T-helper 1 cell (primary cell): ENCODE results near the gene RAD51B.
A peak's percentile ranks its signal among the peaks of the same experiment; 100 is the strongest.

Source experiments
- DNase-seq, 5 donors: peaks; one replicate each; pipeline ENCODE4 v3.0.0-alpha.2; 2012 to 2020

The RAD51B gene

DNA sequence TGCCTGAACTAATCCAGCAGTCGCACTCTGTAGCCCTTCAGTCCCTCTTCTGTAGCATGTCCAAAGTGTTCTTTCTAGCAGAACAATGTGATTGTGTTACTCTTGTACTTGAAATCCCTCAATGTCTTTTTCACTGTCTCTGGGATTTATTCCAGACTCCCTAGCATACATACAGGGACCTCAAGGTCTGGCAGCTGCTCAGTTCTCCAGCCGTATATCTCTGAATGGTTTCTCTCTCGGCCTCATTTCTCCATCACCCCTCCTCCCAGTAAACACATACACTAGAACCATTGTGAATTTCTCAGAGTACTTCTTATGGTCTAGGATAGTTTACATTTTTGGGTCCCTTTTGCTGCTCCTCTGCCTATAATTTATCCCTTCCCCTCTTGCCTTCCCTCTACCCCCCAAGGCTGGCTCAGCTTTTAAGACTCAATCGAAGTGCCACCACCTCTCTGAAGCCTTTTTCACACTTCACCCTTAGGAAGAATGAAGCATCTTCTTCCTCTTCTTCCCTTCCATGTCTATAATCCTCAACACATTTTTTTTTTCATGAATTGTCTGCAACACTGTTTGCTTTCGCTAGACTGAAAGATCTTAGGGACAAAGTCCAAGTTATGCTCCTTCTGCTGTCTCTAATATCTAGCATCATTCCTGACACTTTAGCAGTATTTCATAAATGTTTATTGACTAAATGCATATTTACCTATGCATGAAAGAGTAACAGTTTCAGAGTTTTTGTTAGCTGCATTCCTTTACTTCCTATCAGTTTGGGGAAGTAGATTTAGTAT is 527.2 kb downstream of the RAD51B start:
- DNase-seq = no peak

DNA sequence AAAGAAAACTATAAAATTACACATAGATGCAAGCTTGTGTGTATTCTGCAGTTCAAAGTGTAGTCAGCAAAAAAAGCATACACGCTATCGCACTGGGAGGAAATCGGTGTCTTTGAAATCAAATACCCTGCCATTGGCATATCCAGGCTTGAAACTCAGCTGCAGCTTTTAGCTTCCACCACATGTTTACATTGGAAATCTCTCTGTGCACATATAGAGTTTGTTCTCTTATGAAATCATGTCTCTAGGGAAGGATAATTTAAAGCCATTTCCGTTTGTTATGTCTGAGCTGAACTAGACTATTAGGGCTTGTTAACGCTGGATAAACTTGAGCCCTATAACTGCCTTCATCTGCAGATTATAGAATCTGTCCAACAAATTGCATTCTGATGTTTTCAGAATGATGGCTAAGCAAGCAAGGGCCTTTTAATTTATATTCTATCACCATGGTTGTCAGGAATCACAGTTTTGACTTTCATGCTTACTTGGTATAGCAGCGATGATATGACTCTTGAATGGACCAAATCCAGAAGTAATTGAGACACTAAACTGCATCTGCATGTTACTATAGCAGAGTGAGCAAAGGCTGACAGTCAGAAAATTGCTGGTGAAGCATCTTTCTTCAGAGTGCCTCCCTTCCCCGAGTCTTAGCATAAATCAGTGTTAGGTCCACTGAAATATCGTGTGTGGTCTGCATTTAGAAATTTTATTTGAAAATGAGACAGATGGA is 530.5 kb downstream of the RAD51B start:
- no peak for DNase-seq

DNA sequence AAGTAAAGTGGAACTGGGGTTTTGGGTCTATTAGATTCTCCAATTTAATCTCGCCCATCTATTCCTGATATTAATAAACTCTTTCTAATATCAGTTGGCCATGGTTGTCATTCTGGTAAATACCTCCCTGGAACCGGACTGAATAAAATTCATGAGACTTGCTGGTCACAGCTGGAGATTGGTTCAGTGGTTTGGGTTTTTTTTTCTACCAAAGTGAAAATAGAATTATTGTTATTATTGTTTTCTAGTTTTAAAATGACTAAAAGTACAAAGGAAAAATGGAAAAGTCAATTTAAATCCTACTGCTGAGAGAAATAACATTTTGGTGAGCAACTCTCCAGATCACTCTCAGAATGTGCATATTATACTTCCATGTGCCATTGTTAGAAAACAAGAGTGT is 535.8 kb downstream of the RAD51B start:
- DNase-seq = no peak

DNA sequence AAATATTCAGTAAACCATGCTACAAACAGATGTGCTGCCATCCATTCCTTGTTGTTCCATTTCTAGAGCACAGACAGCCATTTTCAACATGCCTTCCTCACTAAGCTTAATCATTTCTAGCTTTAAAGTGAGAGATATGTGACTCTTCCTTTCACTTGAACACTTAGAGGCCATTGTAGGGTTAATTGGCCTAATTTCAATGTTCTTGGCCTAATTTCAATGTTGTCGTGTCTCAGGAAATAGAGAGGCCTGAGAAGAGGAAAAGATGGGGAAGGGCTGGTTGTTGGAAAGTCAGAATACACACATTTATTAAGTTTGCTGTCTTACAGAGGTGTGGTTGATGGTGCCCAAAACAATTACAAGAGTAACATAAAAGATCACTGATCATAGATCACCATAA is 538.2 kb downstream of the RAD51B start:
- no peak for DNase-seq

DNA sequence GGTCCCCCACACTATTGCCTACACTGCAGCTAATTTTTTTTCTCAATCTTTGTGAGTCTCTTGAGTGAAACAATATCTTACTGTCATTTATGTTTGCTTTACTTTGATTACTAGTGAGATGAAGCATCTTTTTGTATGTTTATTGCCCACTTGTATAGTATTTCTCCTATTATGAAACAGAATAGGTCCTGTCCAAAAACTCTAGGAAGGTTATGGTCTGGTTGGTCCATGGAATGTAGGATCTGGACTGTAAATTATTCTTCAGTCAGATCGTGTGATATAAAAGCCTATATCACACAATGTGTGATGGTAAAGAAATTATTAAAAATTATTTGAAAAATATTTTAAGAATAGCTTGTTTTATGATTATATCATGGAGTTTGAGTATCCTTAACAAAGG is 538.9 kb downstream of the RAD51B start:
- DNase-seq = no peak

DNA sequence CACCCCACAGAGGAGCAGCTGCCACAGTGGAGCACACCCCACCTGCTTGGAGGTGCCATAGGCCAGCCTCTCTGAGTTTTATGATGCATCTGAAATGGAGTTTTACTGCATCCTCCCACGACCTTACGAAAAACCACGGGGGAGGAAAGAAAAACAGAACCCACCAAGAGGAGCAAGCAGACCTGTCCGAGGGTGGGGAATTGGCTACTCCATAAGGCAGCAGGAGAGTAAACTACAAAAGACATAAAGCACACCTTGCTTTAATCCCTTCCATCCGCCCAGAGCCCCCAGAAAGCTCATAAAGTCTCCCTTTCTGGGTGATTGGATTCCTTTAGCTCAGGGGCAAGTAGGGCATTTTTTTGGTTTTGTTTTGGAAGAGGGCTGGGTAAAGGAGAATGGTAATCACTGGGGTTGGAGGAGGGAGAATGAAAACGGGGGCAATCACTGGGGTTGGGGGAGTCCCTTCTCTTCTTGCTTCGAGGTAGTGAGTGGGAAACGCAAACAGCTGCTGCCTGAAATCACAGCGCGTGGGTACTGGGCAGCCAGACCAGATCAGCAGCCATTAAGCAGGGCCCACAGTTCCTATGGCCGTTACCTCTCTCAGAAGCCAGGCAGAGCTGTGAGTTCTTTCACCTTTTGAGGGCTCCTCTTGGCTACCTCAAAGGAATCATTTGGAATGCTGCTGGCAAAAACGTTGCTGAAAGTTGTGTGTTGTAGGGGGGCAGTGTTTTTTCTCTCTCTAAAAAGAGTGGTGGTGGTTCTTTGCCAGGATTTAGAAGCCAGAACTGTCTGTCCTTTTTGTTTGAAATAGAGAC is 539.6 kb downstream of the RAD51B start:
- no peak for DNase-seq

DNA sequence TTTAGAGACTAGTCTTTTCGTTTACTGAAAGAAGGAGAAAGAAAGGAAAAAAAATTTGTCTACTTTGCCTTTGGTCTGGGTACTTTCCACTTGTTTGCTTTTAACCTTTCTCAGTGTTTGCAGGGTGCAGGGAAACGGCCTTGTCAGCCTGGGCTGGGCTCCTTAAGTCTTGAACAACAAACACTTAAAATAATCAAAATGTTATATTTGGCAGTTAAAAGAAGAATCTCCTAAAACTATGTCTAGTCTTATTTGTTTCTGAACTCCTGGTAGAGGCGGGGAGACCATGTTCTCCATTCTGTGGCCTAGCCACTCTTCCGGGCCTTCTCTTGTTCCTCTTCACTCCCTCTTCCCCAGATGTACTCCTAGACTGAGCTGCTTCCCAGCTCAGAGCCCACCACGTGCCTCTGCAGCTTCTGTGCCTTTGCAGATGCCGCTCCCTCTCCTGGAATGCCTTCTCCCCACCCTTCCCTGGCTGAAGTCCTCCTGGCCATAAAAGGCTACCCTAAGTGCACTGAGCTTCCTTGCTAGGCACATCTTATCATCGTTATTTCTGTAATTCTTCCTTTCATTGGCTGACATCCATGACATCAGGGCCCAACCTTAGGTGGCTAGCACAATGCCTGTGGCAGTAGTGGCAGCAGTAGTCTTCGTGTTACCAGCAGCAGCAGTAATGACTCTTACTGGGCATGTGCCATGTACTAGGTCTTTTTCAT is 540.4 kb downstream of the RAD51B start:
- no peak for DNase-seq

DNA sequence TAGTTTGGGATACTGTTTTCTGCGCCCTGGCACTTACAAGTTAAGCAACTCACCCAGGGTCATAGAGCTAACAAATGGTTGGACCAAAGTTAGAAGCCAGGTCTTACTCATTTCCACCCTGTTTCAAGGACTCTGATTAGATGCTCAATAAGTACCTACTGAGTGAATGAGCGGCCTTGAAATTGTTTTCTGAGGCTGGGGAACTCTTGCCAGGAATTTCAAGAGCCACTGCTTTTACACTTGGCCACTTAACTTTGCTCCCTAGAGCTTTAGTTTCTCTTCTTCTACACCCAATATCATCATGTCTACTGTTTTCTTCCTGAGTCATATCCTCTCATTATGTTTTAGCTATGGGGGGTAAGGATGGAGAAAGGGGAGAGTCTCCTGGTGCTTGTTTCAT is 541.7 kb downstream of the RAD51B start:
- DNase-seq = no peak

DNA sequence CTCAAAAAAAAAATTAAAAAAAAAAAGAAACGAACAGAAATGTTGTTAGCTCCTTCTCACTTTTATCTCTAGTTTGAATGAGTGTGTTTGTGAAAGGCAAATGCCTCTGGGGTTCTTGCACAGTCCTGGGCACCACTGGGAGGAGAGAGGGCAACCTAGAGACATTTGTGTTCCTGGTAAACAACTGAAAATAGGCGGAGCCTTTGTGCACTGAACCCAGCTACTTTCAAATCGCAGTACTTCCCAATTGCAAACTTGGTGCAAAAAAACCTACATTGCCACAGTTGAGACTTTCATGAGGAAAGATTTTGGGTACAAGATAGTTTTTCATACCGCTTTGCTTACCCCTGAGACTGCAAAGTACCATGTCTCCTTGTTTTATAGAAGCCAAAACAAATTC is 543.3 kb downstream of the RAD51B start:
- DNase-seq = no peak

DNA sequence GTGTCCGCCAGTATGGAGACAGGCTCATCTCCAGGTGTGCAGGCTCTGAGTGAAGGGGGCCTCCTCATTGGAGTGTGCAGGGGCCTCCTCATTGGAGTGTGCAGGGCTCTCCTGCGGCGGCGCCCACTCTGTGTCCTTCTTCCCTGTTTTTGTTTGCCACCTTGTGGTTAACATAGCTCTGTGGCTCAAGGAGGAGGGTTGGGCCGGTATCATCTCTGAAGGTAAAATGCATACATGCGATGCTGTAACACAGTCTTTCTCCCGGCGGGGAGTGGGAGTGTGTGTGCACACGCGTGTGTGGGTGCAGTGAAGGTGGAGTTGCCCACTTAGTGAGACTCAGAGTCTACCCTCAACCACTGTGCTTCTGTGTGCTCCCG is 543.9 kb downstream of the RAD51B start:
- no peak for DNase-seq

DNA sequence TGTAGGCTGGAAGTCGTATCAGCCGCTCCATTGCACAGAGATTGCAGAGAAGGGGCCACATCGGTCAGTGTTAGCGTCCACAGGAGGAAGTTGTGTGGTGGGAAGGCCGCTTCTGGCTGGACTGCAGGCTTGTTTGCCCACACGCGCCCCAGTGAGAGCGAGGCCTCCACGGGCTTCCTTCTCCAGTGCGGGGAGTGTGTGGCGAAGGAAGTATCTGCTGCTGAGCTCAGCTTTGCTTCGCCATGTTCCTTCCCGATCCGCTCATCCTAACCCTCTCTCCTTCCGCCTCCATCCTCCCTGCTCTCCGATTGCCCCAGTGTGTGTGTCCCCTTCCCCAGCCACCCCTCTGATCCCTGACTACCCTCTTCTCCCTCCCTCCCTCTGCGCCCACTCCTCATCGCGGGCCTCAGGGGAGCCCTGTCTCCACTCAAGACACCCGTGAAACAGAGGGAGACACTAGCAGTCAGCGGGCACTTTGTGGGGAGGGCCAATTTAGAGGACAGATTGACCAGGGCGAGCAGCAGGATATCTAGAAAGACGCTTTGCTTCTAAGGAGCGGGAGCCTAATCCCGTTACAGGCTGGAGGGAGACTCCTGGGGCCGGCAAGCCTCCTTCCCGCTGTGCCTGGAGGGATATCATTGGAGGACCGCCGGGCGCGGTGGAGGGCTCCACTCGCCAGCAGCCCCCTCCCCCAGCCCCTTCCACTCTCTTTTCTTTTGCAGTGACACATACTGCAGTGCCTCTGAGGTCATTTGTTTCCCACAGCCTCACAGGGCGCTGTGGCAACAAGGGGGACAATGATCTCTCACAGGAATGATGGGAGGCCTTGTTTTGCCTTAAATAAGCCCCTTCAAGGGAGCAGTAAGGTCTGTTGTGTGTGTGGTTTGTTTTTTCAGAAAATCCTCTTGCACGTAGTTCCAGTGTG is 544.5 kb downstream of the RAD51B start:
- no peak for DNase-seq

DNA sequence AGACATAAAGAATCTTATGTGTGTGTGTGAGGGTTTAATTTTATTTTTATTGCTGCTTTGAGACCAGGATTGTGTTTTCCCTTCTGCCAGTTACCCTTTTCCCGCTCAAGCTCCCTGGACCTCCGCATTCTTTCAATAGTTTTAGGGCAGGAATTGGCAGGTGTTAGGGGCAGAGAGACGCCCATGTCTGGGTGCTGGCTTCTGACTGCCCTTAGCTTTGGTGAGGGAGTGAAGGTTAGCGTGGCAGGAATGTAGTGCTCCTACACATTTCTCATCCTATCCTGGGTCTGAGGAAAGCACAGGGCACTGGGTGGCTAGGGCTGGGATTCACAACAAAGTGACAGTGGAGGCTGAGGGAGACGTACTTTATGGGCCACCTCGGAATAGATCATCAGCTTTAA is 545.2 kb downstream of the RAD51B start:
- DNase-seq = no peak

DNA sequence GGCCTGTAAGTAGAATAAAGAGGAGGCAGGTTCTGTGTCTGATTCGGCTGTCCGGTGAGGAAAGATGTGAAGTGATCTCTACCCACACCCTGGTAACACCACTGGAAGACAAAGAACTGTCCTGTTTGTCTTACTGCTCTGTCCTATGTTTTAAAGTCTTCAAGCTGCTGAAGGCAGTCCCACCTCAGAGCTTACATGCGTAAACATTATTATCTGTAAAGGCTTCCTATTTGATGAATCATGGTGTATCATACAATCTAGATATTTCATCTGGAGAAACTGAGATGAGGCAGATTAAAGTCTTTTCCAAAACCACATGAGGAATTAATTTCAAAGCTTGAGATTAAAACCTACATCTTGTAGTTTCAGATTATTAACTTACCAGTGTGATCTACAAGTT is 545.6 kb downstream of the RAD51B start:
- no peak for DNase-seq

DNA sequence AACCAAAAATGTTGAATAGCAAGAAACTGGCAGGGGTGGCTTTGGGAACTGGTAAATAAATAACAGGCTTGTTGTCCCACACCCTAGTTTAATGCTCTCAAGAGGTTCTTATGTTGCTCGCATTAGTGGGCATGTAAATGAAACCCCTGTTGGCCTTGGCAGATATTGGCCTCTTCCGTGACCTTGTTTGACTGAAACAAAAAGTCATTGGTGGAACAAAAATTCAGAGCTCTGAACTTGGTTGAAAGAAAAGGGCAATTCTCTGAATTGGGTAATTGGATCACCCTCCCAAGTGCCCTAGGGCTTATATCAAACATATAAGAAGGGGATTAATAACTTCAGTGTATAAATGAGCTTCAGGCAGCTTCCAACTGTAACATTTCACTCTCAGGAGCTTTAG is 547.1 kb downstream of the RAD51B start:
- no peak for DNase-seq

DNA sequence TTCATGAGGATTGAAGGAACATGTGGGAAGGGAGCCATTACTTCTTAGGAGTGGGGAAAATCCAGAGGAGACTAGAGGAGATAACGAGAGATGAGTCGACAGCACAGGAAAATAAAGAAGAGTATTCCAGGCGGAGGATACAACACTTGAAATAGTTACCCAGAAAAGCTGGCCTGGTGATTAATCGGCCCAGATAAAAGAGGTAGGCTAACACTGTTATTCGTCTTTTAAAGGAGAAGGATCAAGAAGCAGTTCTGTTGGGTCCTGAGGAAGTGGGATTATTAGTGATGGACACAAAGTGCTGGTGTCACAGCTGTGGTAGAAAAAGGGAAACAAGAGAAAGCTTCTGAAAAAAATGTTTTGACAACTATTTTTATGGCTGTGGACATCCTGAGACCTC is 548.0 kb downstream of the RAD51B start:
- DNase-seq = no peak

DNA sequence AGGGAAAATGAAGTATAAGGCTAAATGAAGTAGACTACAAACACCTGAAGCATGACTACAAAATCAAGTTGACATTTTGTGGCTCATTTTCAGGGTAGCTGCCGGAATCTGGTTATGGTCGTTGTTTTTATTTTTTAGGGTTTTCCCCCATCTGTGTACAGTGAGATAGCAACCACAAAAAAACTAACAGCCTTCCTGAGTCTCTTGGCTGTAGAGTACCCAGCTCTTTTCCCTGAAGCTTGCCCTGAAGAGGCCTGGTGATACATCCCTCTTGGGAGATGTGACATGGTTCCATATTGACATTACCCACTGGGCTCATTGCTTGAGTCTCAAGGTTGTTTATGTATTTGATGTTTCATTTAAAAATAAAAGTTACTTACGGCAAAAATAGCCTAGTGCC is 549.3 kb downstream of the RAD51B start:
- DNase-seq = peak in 1 of 5 donors; percentile 7

DNA sequence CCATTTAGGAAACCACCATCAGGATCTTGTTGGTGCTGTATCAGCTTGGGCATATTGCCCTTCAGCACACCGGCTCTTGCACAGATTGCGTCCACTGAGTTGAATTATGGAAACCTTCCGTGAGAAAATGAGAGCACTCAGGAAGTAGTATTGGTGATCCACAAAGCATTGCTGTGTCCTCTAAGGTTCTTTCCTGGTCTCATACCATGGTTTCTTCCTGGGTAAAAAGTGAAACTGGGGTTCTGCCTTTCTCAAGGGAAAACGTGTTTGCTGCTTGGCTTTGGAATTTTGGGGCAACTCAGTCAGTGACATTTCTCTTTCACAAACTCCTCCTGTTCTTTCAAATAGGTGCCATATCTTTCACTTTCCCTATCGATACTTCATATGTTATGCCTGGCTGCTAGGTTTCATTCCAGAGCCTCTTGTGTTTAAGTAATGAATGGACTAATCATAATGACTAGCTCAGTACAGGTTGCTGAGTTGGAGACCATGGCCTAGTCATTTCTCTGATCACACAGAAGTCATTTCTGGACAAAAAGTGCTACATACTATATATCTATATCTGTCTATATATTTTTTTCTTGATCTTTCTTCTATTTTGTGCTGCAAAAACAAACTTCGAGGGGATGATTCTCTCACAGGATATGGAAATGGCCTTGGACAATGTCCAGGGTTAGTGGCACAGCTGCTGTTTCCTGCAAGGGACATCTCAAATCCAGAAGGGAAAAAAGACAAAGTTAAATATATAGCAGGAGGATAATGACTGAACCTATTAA is 549.9 kb downstream of the RAD51B start:
- DNase-seq = peak in 1 of 5 donors; percentile 22

DNA sequence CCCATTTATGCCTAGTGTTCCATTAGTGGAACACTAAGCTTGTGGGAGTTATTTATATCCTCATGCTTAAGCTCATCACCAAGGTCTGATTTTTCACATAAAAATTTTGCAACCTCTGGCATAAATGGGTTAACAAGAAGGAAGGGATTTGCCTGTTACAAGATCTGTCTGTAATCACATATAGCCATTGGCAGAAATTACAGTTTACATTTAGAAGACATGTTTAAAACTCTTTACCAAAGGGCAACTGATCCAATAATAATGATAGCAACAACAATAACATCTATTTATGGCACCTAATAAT is 550.4 kb downstream of the RAD51B start:
- DNase-seq = no peak

DNA sequence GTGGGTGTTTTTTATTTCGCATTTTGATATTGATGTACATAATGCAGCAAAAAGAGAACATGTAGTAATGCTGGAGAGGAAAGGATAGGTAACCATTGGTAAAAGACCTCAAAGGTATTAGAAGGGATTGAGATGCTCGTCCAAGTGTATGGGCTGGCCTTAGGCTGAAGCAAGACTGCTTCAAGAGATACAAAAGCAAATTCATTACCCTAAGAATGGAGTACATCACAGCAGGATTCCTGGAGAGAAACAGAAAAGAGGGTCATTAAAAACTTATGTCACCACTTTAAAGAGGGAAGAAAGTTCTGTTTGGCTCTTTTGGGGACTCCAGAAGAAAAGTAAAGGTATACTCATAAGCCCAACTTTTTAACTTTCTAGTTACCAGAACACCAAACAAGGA is 552.8 kb downstream of the RAD51B start:
- no peak for DNase-seq

DNA sequence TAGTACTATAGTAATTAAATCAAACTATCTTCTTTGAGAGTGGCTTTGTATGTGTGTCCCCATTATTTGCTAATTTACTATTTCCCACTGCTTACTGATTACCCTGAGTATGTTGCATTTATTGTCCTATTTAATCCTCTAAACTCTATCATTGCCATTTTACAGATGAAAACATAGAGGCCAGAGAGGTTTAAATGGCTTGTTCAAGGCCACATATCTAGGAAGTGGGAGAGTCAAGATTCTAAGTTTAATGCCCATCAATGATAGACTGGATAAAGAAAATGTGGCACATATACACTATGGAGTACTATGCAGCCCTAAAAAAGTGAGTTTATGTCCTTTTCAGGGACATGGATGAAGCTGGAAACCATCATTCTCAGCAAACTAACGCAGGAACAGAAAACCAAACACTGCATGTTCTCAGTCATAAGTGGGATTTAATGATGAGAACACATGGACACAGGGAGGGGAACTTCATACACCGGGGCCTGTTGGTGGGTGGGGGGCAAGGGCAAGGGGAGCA is 553.6 kb downstream of the RAD51B start:
- no peak for DNase-seq

DNA sequence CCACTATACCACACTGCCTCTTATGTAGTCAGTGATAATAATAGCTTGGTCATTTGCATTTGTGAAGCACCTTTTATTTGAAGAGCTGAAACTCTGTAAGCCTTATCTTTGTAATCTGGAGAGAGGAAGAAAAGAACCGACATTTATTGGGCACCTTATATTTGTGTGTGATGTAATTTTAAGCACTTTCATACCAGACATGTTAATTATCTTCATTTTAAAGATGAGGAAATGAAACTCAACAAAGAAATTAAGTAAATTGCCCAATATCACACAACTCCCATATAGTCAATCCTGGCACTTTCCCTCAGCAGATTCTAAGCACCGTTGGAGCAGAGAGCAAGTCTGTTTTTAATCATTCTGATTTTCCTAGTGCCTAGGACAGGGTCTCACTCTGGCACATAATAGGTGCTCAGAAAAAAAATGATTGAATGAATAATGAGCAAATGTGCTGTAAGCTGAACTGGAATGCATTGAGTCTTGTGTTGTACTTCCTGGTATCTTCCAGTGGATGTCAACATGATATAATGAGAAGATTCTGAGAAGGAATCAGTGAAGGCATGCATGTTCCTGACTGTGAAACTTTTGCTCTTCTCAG is 554.4 kb downstream of the RAD51B start:
- no peak for DNase-seq
